Fibroblast of villous mesenchyme (primary cell): ENCODE data around the gene ACTMAP. TPM values are rescaled to one million over a fixed set of nuclear protein-coding genes. Genes with fewer than 3 reads are reported as not detected.
A peak's percentile ranks its signal among the peaks of the same experiment; 100 is the strongest.

Experiments
- DNase-seq: peaks from one replicate; pipeline ENCODE4 v3.0.0-alpha.2; 2010; ENCODE audit warnings: low read depth
- H3K4me3 ChIP-seq: 2 replicates; pipeline ENCODE4 v1.5.1; 2011; ENCODE audit warnings: low read depth, mild to moderate bottlenecking, low read length
- total RNA-seq: library from RNA; depleted of rRNA; stranded (reverse); fragments of >200 nt; gene quantifications from 2 replicates; pipeline ENCODE4 v1.2.3, GENCODE V29; 2012
- TF ChIP-seq, protein P1 (sequence below): IDR thresholded peaks from 2 replicates; pipeline ENCODE4 v1.5.1; 2012; ENCODE audit warnings: low read depth, mild to moderate bottlenecking, low read length; ENCODE audit not compliant: insufficient read depth

The ACTMAP gene
- total RNA-seq, 1 donor: 0.86 TPM

DNA sequence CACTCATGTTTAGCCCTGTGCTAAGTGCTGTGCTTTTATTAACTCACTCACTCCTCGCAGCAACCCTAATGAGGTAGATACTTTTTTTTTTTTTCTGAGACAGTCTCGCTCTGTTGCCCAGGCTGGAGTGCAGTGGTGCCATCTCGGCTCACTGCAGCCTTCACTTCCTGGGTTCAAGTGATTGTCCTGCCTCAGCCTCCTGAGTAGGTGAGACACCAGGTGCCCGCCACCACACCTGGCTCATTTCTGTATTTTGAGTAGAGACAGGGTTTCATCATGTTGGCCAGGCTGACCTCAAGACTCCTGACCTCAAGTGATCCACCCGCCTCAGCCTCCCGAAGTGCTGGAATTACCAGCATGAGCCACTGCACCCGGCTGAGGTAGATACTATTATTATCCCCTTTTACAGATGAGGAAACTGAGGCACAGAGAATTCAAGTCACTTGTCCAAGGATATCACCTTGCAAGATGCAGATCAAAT, 30.8 kb downstream of the ACTMAP start:
- peak; percentile 21 for DNase-seq
- H3K4me3 ChIP-seq: peak overlapping the region; percentile 65
- TF ChIP-seq, protein P1, sequence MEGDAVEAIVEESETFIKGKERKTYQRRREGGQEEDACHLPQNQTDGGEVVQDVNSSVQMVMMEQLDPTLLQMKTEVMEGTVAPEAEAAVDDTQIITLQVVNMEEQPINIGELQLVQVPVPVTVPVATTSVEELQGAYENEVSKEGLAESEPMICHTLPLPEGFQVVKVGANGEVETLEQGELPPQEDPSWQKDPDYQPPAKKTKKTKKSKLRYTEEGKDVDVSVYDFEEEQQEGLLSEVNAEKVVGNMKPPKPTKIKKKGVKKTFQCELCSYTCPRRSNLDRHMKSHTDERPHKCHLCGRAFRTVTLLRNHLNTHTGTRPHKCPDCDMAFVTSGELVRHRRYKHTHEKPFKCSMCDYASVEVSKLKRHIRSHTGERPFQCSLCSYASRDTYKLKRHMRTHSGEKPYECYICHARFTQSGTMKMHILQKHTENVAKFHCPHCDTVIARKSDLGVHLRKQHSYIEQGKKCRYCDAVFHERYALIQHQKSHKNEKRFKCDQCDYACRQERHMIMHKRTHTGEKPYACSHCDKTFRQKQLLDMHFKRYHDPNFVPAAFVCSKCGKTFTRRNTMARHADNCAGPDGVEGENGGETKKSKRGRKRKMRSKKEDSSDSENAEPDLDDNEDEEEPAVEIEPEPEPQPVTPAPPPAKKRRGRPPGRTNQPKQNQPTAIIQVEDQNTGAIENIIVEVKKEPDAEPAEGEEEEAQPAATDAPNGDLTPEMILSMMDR: no peak

DNA sequence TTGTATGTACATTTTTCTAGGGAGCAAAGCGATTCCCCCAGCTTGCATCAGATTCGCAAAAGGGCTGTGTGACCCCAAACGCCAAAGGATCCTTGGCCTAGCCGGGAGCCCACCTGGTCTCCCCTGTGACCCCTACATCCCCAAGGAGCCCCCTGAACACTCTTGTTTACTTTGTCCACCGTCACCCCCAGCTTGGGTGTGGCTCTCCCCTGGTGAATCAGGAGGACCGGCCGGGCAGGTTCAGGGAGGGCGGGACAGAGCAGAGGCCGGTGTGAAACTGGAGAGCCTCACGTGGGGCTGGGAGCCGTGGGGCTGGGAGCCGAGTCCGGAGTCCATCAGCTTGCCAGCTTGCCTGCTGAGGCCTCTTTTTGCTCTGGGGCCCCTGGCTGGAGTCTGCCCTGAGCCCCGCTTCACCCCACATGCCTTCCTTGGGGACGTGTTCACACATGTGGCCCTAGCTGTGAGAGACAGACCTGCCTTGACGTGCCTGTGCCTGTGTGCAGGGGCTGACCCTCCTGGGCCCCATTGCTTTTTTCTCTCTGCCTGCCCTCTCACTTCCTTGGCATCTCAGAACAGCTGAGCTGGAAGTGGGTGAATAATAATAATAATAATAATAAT, 31.4 kb downstream of the ACTMAP start:
- TF ChIP-seq, protein P1: no peak
- H3K4me3 ChIP-seq: peak overlapping the region; percentile 65
- peak; percentile 69 for DNase-seq

DNA sequence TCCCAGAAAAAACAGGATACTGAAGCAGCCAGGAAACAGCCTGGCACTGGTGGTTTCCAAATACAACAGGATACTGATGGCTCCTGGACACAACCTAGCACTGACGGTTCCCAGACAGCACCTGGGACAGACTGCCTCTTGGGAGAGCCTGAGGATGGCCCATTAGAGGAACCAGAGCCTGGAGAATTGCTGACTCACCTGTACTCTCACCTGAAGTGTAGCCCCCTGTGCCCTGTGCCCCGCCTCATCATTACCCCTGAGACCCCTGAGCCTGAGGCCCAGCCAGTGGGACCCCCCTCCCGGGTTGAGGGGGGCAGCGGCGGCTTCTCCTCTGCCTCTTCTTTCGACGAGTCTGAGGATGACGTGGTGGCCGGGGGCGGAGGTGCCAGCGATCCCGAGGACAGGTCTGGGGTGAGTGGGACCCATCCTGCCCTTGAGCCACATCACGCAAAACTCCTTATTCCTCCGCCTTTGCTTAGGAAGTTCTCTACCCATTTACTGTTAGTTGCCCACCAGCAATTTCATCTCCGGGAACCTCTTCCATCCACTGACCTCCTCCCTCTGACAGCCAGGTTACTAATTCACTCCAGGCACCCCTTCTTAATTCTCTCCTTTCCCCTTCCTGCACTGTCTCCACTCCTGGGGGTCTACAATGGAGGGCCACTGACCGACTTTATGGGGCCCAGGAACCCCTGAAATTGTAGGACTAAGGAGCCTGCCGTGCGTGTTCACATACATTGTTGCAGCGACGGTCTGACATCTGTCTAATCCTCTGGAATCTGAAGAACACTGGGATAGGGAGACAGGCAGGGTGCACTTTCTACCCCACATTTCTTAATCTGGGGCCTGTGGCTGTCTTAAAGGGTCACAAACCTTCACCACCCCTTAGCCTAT, 32.1 kb downstream of the ACTMAP start:
- DNase-seq: peak; percentile 47
- TF ChIP-seq, protein P1: no peak

DNA sequence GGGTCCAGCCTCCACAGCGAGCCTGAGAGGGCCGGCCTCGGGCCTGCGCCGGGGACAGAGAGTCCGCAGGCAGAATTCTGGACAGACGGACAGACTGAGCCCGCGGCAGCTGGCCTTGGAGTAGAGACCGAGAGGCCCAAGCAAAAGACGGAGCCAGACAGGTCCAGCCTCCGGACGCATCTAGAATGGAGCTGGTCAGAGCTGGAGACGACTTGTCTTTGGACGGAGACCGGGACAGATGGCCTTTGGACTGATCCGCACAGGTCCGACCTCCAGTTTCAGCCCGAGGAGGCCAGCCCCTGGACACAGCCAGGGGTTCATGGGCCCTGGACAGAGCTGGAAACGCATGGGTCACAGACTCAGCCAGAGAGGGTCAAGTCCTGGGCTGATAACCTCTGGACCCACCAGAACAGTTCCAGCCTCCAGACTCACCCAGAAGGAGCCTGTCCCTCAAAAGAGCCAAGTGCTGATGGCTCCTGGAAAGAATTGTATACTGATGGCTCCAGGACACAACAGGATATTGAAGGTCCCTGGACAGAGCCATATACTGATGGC, 32.9 kb downstream of the ACTMAP start:
- DNase-seq: no peak

More for the DNA sequence above, 32.1 kb downstream of the ACTMAP start:
- peak overlapping the region; percentile 65 for H3K4me3 ChIP-seq

DNA sequence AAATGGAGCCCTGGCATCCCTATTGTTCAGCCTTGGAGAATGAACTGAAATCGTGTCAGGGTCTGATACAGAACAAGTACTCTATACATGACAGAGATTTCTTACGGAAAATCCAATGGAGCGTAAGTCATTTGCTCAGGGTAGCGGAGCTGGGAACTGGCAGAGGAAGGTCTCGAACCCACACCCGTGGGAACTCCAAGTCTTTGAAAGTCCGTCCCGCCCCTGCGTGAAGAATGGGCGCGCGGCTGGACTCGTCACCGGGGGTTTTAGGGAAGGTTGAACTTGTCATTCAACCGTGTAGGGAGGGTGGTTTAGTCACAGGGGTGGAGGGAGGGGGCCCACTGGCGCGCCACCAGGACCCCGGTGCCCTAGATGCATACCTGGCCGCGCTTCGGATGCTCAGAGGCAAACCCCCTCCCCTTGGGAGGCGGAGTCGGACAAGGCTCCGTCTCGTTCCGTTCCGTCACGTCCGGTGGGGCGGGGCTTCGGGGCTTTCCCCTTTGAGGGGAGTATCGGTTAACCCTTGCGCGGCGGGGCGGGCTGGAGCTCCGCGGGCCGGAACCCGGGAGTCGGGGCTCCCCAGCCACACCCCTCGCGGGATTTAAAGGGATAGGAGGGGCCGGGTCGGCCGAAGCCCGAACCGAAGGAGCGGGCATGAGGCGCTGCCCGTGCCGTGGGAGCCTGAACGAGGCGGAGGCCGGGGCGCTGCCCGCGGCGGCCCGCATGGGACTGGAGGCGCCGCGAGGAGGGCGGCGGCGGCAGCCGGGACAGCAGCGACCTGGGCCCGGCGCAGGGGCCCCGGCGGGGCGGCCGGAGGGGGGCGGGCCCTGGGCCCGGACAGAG, 33.6 kb downstream of the ACTMAP start, which contains the start of the genes COQ8B and ITPKC:
TSS of gene COQ8B (minus strand) at position 405 of the 843 bp plus-strand sequence. CDS start 2,254 bp downstream, outside the sequence.
TSS of gene ITPKC (plus strand) at position 631 of the 843 bp plus-strand sequence. CDS start at position 655, 24 bp downstream.
- H3K4me3 ChIP-seq: peak within 1 kb of the TSS; percentile 65
- DNase-seq: peak; percentile 99
- TF ChIP-seq, protein P1: peak; percentile 6

More for the DNA sequence above, 32.9 kb downstream of the ACTMAP start:
- TF ChIP-seq, protein P1: no peak
- peak overlapping the region; percentile 65 for H3K4me3 ChIP-seq

DNA sequence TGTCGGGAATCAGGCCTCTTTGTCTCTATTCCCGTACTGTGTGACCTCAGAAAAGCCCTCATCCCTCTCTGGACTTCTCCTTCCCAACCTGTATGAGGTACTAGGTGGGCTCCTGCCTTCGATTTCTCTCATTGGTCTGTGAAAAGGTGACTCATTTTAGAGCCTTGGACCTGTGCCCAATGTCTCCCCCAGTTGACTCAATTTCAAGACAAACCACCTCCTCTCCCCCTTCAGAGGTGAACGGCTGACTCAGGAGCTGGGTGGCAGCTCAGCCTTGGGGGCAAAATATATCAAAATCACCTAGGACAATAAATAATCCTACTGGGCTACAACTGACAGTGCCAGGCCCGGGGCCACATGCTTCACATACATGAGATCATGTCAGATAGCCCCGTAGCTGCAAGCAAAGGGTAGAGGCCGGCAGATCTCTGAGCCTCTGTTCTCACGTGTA, 34.2 kb downstream of the ACTMAP start:
- DNase-seq: no peak
- TF ChIP-seq, protein P1: no peak
- peak overlapping the region; percentile 65 for H3K4me3 ChIP-seq
